Muscle layer of colon (tissue), 2 donors: ENCODE results near the gene EGFR.
"Not testable (repeated sequence)": the region's sequence is repeated elsewhere in the genome, so short reads cannot be mapped to it uniquely, and the experiment has no call there.

Experiments used
- H3K27ac ChIP-seq: one replicate; pipeline ENCODE4 v1.7.0; 2013; ENCODE audit warnings: low read depth, mild to moderate bottlenecking, low read length, moderate library complexity
- H3K27me3 ChIP-seq, 2 donors: one replicate each; pipeline ENCODE4 v1.7.0; 2013; ENCODE audit warnings: low read length in 2 of 2, mild to moderate bottlenecking in 2 of 2; ENCODE audit not compliant: insufficient read depth in 2 of 2, control insufficient read depth in 1 of 2
- H3K36me3 ChIP-seq: one replicate; pipeline ENCODE4 v1.7.0; 2013; ENCODE audit warnings: mild to moderate bottlenecking, low read length; ENCODE audit not compliant: insufficient read depth
- H3K4me1 ChIP-seq: one replicate; pipeline ENCODE4 v1.7.0; 2013; ENCODE audit warnings: mild to moderate bottlenecking, low read length; ENCODE audit not compliant: insufficient read depth
- H3K4me3 ChIP-seq, 2 donors: one replicate each; pipeline ENCODE4 v1.7.0; 2013; ENCODE audit warnings: low read length in 2 of 2, low read depth in 1 of 2, mild to moderate bottlenecking in 1 of 2, moderate library complexity in 1 of 2
- H3K9ac ChIP-seq: one replicate; pipeline ENCODE4 v1.7.0; 2013; ENCODE audit warnings: low read length
- H3K9me3 ChIP-seq: one replicate; pipeline ENCODE4 v1.7.0; 2013; ENCODE audit warnings: mild to moderate bottlenecking, low read length
- donor health status: abdominal sarcoma.
- donor health status: Adenocarcinoma of cecum.

The EGFR gene

GRCh38 chr7:55162476-55162875 lies 143.7 kb downstream of the EGFR start:
- H3K9me3 ChIP-seq: no peaks in the 10 kb centered on the region
- no peaks in the 10 kb centered on the region for H3K4me1 ChIP-seq
- H3K36me3 ChIP-seq: peaks cover 61% of the 10 kb centered on the region

GRCh38 chr7:55163733-55164132 lies 144.9 kb downstream of the EGFR start:
- Histone ChIP-seq H3K27ac (no peak overlapping the region), H3K9me3 (no peaks in the 10 kb centered on the region), H3K9ac (no peak overlapping the region), H3K36me3 (peaks cover 49% of the 10 kb centered on the region), H3K4me3 (no peak overlapping the region), H3K4me1 (no peaks in the 10 kb centered on the region), H3K27me3 (no peaks in the 10 kb centered on the region)

More at GRCh38 chr7:55162476-55162875, 143.7 kb downstream of the EGFR start:
- no peak overlapping the region for H3K27ac ChIP-seq
- no peak overlapping the region for H3K9ac ChIP-seq
- H3K4me3 ChIP-seq: no peak overlapping the region
- H3K27me3 ChIP-seq: no peaks in the 10 kb centered on the region

GRCh38 chr7:55164527-55164926 lies 145.7 kb downstream of the EGFR start:
- Histone ChIP-seq H3K27ac (no peak overlapping the region), H3K4me3 (no peak overlapping the region)

GRCh38 chr7:55165176-55165861 lies 146.5 kb downstream of the EGFR start:
- Histone ChIP-seq H3K27me3 (no peaks in the 10 kb centered on the region), H3K36me3 (peaks cover 35% of the 10 kb centered on the region), H3K9ac (no peak overlapping the region), H3K27ac (no peak overlapping the region), H3K4me1 (no peaks in the 10 kb centered on the region), H3K4me3 (no peak overlapping the region), H3K9me3 (no peaks in the 10 kb centered on the region)

More at GRCh38 chr7:55164527-55164926, 145.7 kb downstream of the EGFR start:
- Histone ChIP-seq H3K9ac (no peak overlapping the region), H3K9me3 (no peaks in the 10 kb centered on the region), H3K36me3 (peaks cover 41% of the 10 kb centered on the region), H3K27me3 (no peaks in the 10 kb centered on the region), H3K4me1 (no peaks in the 10 kb centered on the region)

- H3K4me1 ChIP-seq, H3K27me3 ChIP-seq, H3K4me3 ChIP-seq, H3K9ac ChIP-seq, H3K9me3 ChIP-seq, H3K27ac ChIP-seq: not testable (repeated sequence)
- peaks cover 43% of the 10 kb centered on the region for H3K36me3 ChIP-seq
Observed at GRCh38 chr7:55167296-55167695, 148.5 kb downstream of the EGFR start.

GRCh38 chr7:55170335-55171069 lies 151.7 kb downstream of the EGFR start:
- no peaks in the 10 kb centered on the region for H3K27me3 ChIP-seq
- no peak overlapping the region for H3K4me3 ChIP-seq
- no peak overlapping the region for H3K27ac ChIP-seq
- peaks cover 54% of the 10 kb centered on the region for H3K36me3 ChIP-seq
- no peaks in the 10 kb centered on the region for H3K4me1 ChIP-seq
- no peaks in the 10 kb centered on the region for H3K9me3 ChIP-seq
- H3K9ac ChIP-seq: no peak overlapping the region

- peaks cover 51% of the 10 kb centered on the region for H3K36me3 ChIP-seq
Observed at GRCh38 chr7:55171157-55171556, 152.3 kb downstream of the EGFR start.

GRCh38 chr7:55172161-55172560 lies 153.3 kb downstream of the EGFR start:
- Histone ChIP-seq H3K27me3 (no peaks in the 10 kb centered on the region), H3K4me3 (no peak overlapping the region), H3K36me3 (peaks cover 48% of the 10 kb centered on the region), H3K9me3 (no peaks in the 10 kb centered on the region), H3K9ac (no peak overlapping the region), H3K27ac (no peak overlapping the region), H3K4me1 (peaks cover 3% of the 10 kb centered on the region)

More at GRCh38 chr7:55171157-55171556, 152.3 kb downstream of the EGFR start:
- Histone ChIP-seq H3K9ac (no peak overlapping the region), H3K4me3 (no peak overlapping the region), H3K27ac (no peak overlapping the region), H3K27me3 (no peaks in the 10 kb centered on the region), H3K4me1 (no peaks in the 10 kb centered on the region), H3K9me3 (no peaks in the 10 kb centered on the region)

GRCh38 chr7:55172881-55173609 lies 154.2 kb downstream of the EGFR start:
- H3K36me3 ChIP-seq: peaks cover 48% of the 10 kb centered on the region
- no peak overlapping the region for H3K27ac ChIP-seq
- H3K4me1 ChIP-seq: peaks cover 11% of the 10 kb centered on the region
- H3K27me3 ChIP-seq: no peaks in the 10 kb centered on the region
- no peaks in the 10 kb centered on the region for H3K9me3 ChIP-seq
- H3K9ac ChIP-seq: no peak overlapping the region
- H3K4me3 ChIP-seq: no peak overlapping the region

GRCh38 chr7:55173671-55174070 lies 154.9 kb downstream of the EGFR start:
- Histone ChIP-seq H3K36me3 (peaks cover 48% of the 10 kb centered on the region), H3K9ac (no peak overlapping the region), H3K27ac (no peak overlapping the region), H3K4me3 (no peak overlapping the region), H3K9me3 (no peaks in the 10 kb centered on the region), H3K27me3 (no peaks in the 10 kb centered on the region), H3K4me1 (peaks cover 18% of the 10 kb centered on the region)

- H3K36me3 ChIP-seq: peaks cover 48% of the 10 kb centered on the region
- H3K9ac ChIP-seq: no peak overlapping the region
- no peak overlapping the region for H3K27ac ChIP-seq
- H3K4me3 ChIP-seq: no peak overlapping the region
- H3K4me1 ChIP-seq: peaks cover 22% of the 10 kb centered on the region
- H3K27me3 ChIP-seq: no peaks in the 10 kb centered on the region
- H3K9me3 ChIP-seq: no peaks in the 10 kb centered on the region
Observed at GRCh38 chr7:55174456-55174855, 155.6 kb downstream of the EGFR start.
